GDM1 (cell line): ENCODE results near the gene C1QTNF7.

Experiments
- DNase-seq: peaks from one replicate; lab custom pipeline; 2025; lab: John Stamatoyannopoulos, UW

C1QTNF7 gene, protein sequence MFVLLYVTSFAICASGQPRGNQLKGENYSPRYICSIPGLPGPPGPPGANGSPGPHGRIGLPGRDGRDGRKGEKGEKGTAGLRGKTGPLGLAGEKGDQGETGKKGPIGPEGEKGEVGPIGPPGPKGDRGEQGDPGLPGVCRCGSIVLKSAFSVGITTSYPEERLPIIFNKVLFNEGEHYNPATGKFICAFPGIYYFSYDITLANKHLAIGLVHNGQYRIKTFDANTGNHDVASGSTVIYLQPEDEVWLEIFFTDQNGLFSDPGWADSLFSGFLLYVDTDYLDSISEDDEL

DNA sequence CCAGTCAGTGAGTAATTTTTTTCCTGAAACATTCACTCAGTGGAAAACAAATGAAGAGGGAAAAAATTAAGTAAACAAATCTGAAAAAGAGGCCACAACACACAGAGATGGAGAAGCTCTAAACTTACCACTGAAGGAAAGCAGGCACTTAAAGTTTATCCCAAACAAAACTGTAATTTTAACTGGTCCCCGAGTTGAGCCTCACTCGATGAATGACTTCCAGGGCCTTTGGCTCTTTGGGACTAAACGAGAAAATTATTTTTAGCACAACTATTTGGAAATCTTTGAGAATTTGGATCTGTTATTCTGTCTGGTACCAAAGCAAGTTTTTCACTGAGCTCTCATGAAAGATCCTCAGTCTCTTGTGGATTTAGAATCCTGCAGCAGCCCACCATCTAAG lies at the start of gene C1QTNF7:
Gene C1QTNF7 (plus strand): TSS at position 333 of the 400 bp plus-strand sequence. CDS start 7,711 bp downstream, outside the sequence.
- DNase-seq: no peak

DNA sequence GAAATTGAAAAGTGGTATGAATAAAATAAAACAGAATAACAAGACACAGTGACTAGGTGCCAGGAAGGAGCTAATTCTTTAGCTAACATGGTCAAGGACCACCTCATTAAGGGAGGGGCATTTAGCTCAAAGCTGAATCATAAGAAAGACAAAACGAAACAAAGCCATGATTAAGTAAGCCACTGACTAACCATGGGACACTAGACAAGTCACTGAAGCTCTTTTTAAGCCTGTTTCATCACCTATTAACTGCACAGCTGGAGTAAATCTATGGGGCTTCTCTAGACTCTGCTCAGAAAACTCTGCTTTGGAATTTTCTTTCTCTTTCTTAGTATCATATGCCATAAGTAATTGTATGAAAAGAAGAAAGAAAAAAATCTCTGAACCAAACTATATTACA lies 49.8 kb upstream of the C1QTNF7 start:
- DNase-seq: no peak

DNA sequence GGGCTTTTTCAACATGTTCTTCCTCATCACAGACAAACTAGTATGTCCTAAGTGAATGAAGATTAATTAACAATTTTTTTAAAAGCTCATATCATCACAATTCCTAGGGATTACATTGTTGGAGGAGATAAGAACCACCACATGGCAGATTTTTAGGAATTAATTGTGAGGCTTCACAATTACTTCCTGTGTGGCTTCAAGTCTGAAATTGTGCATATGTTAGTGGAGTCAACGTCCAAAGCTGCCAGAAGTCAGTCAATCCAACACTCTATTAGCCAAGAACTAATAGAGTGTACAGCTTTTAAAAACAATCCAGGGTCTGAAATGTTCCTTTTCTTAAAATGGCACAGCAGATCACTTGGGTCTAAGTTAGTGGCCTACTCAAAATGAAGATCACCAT lies 49.3 kb upstream of the C1QTNF7 start:
- no peak for DNase-seq

DNA sequence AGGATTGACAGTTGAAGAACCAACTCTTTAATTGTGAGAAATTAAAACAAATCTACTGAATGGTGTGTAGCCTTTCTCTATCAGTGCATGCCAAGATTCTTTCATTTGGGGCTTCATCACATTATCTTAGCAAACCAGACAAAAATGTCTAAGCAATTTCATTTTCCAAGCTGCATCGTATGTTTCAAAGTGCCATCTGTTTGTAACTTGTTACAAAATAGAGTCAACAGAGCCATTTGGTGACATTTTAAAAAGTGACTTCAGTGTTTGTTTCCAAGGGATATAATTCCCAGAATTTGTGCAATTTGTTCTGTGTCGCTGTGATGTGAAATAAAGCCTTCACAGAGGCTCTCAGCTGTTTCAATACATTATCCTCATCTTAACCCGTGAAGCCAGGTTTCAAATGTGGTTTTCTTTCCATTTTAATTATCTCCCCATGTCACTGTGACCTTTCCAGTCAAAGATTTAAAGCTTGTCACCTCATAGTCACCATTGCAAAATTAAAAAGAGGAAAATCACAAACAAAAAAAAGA lies 46.0 kb upstream of the C1QTNF7 start:
- DNase-seq: no peak

DNA sequence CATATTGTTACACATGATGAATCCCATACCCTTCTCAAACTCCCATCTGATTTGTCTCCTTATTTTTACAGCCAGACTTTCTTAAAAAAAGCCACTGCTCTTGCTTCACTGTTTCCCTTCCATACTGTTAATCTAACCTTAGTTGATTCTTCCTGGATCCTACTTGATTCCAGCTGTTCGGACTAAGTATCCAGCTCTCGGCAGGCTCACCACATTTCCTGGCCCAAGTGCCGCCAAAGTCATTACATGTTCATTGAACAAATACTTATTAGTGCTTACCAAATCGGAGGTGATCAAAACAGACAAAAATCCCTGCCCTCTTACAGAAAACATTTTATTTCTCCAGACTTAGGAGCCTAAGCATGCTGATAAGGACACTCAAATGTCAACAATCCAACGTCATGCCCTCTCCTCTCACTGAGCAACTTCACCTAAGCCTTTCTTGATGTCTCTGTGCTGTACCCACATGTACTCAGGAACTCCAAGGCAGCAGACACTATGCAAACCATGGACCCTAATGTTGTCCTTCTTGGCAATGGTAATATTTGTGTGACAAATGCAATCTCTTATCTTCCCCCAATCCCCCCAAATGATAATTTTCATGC lies 45.1 kb upstream of the C1QTNF7 start:
- DNase-seq: no peak

DNA sequence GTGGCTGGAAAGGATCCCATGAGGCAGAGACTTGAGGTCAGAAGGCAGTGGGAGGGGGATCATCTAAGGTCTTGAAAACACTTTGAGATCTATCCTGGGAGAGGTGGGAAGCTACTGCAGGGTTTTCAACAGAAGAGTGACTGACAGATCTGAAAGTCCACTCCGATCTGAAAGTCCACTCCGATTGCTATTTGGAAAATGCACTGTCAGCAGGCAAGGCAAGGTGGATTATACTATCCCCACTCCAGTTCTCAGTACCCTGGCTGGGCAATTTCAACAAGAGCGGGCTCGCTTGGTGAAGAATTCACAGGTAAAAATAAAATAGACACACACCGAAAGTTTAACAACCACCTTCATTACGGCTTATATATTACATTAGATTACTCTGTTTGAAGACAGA lies 42.3 kb upstream of the C1QTNF7 start:
- DNase-seq: no peak

DNA sequence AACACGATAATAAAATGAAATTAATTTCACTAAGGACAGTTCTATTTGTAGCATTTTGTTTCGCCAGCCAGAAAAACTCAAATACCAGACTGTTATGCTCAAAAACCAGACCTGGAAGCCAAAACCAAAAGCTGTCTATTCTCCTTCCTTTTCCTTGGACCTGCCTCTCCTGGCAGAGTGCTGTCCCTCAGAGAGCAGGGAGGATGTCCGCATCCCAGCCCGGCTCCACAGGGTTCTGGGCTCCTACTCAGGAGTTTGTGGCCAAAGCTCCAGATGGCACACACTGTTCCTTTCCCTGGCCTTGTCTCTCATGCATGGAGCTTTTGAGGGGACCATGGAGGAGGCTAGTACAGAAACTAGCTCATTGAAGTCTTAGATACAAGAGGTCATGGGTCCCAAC lies 41.9 kb upstream of the C1QTNF7 start:
- no peak for DNase-seq

DNA sequence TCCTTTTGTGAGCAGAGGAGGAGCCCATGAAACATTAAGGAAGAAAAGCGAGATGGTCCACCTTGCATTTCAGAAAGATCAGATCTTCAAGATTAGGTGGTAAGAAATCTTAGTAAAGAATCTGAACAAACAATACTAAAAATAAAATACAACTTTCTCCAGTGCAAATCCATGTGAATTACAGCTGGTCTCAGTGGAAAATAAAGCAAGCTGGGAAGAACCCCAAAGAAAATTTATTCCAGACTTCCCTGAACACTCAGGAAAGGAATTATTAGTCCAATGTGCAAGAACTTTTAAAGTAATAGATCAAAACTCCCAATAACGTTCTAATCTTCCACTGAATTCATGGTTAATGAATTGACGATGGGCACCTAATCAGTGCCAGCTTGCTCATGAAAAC lies 37.3 kb upstream of the C1QTNF7 start:
- no peak for DNase-seq

DNA sequence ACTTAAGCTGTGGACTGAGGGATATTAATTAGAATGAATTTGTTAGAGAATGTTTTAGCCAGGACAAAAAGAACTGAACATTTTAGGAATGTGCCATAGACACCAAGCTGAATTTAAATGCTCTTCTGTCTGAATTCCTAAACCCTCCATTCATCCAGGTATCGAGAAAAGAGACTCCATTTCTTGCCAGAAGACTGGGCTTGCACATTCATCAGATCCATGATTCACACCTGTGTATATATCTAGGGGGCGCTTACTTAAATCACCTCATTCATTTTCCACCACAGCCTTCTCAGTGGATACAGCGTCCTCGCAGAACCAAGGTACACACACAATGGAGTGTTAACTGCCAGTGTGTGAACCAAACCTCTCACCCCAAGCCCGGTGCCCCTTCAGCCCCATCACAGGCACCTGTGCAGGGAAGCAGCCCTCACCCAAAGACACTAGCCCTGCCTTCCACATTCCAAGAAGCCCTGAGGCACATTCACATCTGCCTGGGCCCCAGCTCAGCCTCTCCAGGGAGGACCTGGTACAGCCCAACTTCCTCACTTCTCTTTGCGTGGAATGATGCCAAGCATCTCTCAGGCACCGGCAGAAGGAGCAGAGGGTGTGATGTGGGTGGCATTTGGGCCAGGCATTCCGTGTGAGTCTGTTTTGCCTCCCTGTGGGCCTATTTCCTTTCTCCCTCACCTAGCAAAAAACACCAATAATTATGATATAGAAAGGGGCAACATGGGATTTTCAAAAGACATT lies 35.6 kb upstream of the C1QTNF7 start:
- no peak for DNase-seq

DNA sequence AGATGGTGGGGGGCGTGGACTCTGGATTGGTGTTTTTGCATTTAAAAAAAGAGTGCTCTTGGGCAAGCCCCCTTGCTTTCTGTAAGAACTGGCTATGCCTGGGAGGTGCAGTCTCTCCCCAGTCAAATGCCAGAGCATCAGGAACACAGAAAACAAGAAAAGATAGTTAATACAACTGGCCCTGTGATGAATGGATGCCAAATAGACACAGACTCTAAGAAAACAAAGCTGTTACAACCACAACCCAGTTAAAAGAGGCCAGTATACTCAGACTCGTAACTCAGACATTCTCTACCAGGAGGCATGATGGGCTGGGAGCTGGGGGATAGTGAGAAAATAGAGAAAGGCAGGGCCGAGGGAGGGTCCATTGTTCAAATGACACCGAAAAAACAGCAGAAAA lies 32.5 kb upstream of the C1QTNF7 start:
- DNase-seq: no peak

DNA sequence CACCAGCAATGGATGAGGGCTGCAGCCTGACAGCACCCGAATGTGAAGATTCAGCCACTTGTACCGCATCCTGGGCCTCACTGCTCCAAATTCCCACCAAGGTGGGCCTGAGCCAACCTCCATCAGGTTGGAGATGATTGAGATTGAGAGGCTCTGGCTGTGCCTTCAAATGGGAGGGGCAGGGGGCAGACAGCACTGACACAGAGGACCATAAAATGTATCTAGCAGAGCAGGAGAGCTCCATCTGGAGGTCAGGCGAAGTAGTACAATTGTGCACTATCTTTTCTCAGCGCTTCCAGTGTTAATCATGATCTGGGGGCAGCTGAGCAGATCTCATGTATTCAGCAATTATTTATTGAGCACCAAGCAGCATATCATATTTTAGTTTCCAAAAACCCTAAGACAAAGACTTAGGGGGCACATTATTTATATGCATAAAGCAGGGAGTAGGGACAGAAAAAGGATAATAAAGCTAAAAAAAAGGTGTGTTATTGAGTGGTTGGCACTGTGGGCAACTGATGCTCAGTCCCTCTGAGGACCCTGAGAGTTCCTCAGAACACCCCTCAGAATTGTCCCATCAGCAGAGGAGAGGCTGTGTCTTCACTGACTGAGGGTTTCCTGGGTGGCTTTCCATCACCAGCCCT lies 31.6 kb upstream of the C1QTNF7 start:
- peak; percentile 35 for DNase-seq

DNA sequence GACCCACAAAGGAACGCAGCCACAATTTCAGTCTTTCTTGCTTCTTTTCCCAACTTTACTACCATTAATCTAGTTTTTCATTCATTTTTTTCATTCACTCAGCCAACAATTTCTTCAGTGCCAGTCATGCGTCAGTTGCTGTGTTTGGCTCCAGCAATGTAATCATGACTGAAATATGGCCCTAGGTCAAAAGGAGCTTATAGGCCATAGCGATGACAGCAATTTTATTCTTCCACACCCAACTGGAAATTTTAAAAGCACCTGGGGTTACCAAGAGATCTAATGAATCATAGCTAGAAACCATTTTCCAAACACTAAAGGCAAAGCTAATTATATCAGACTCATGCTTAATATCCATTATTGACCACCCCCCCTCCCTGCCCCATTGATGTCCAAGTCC lies 29.8 kb upstream of the C1QTNF7 start:
- no peak for DNase-seq

DNA sequence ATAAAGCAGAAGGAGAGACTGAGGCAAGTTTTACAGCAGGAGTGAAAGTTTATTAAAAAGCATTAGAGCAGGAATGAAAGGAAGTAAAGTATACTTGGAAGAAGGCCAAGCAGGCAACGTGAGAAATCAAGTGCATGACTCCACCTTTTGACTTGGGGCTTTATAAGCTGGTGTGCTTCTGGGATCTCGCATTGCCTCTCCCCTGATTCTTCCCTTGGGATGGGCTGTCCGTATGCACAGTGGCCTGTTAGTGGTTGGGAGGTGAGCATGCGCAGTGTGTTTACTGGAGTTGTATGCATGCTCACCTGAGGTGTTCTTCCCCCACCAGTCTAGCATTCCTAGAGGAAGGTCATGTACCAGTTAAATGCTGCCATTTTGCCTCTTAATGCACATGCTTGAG lies 29.1 kb upstream of the C1QTNF7 start:
- no peak for DNase-seq

DNA sequence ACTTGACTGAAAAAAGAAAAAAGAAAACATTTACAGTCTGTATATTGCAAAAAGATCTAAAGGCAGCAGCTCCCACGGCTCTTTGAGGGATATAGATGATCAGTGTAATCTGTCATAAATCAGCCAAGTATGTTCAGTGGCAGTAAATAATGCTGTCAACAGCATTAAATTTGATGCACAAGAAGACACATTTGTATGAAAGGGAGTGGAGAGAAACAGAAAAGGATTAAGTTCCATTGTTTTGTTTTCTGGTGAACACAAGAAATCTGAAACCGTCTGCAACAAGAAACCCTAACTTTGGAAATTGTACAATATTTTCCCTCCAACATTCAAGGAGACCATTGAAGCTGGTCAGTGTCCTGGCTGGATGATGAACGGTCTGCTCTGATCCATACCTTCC lies 27.6 kb upstream of the C1QTNF7 start:
- no peak for DNase-seq

DNA sequence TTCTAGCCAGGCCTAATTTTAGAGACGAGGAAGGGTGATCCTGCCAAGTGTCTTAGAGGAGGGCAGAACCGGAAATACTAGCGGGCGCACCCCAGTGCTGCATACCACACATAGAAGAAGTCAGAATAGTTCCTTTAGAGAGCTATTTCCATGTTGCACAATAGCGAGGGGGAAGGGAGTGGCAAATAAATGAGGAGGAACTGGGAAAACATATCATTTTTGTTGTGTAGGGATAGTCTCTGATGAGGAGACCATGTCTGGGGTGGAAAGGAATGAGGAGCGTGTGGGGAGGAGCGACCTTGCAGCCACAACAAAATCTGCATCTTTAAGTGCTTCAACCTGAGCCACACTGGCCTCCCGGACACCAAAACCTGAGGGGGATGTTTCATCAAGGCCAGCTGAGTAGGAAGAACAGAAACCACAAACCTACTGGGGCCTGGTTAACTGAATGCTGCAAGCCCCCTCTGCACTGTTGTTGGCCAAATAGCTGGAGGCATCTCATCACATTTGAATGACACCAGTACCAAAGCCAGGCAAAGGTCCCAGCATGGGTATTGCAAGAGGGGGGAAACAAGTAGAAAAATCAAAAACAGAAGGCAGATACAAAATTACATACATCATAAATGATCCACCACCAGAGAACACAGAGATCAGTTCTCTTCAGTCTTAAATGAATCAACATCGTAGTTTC lies 26.7 kb upstream of the C1QTNF7 start:
- peak; percentile 46 for DNase-seq

DNA sequence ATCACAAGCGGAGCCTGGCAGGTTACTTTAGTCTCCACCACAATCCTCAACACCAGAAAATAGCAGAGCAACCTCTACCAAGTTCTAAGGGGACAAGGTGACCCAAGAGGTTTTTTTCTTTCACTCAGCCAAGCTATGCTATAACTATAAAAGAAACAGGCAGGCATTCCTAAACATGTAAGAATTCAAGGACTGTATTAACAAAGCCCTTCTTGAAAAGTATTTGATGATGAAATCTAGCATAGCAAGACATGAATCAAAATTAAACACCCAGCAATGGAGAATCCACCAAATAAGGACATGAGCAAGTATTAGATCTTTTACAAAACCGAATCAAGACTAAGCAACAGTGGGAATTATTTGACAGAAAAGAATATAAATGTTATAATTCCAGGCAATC lies 25.7 kb upstream of the C1QTNF7 start:
- no peak for DNase-seq

DNA sequence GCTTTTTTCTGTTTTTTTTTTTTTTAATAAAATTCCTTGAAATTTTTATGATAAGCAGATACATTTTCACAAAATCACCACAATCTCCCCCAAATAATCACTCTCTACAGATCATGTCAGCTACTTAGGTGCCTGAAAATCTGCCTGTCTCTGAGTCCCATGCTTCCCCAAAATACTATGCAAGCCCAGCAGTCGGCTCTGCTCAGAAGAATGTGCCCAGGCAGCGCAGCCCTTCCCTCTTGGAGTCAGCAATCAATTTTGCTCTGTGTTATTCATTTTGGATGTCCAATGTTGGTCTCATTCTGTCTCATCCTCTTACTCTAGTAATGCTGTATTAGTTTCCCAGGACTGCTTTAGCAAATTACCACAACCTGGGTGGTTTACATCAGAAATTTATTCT lies 24.9 kb upstream of the C1QTNF7 start:
- DNase-seq: no peak

DNA sequence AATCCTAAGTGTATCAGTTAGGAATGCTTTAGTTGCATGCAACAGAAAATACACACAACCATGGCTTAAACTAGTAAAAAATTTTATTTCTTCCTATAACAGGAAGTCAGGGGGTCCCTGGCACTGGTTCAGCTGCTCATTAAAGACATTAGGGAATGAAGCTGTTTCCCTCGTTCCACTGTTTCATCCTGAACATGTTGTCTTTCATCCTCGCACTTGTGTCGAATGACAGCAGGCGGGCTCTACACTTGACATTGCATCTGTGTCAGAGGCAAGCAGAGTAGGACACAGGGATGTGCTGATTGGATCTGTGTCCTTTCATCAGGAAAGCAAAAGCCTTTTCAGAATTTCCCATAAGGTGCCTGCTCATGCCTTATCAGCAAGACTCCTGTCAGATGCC lies 22.8 kb upstream of the C1QTNF7 start:
- DNase-seq: no peak

DNA sequence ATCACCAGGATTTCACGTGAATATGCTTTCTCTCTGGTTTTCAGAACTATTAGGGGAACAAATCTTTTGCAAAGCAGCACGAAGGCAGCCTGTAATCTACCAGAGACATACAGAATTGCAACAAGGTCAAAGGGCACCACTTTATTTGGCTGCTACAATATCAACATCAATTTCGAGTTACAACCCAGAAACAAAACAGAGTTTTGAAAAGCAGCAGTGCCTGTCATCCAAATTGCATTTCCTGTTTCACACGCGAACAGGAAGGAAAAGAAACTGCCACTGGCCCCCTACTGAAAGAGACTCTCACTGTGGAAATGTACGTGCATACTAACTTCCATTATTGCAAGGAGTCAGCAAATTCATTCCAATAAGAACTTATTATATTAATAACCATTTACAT lies 17.1 kb upstream of the C1QTNF7 start:
- DNase-seq: peak; percentile 31

DNA sequence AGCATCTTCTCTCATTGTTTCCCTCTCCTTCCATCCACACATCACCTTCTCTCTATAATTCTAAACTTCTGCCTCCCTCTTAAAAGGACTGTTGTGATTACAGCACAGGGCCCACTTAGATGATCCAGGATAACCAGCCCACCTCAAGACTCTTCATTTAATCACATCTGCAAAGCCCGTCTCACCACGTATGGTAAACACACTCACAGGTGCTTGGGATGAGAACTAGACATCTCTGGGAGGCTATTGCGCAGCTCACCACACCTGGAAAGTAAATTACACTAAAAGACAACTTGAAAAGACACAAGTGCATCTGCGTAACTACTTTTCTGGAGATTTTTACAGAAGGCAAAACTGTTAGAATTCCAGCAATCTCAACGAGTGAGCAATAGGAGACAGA lies 15.4 kb upstream of the C1QTNF7 start:
- DNase-seq: no peak

DNA sequence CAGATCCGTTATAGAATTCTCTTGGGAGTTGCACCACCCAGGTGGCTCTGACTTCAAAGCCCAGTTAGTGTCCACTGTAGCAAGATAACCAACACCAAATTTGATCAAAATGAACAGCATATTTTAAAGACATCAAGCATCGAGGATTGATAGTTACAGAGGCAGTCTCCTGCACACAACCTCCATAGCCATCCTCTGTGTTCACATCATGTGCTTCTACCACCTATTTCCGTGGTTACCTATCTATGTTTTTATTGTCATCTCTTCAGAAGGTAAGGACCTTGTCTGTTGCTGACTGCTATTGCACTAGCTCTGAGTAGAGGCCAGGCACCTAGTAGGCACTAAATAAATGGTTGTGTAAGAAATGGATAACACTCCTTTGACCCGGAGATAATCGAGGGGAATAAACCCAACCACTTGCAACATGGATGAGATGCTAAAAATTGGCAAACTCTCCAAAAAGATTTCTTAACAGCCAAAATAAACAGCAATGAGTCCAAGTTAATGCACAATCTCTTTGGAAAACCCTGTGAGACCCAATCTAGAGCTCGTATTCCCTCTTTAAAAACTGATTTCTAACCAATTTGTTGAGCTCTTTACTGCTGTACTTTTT lies 14.7 kb upstream of the C1QTNF7 start:
- DNase-seq: no peak

DNA sequence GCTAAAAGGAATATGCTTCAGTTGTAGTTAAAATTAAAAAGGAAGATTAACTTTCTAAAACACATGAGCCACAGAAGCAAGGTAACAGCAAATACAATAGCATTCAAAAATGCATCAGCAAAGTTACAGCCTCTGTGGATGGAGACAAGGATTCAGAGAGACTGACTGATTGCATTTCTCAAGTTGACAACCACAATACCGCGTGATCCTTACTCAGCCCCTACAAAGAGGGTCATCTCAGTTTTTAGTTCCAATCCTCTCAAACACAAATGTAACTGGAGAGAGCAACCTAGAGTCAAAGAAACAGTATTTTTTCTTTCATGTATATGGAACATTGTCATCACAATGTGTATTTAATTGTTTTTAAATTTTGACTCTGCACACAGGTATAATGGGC lies 14.2 kb upstream of the C1QTNF7 start:
- no peak for DNase-seq
